IPS-NIHi7 (cell line): ENCODE results near the gene SAA2.
A peak's percentile ranks its signal among the peaks of the same experiment; 100 is the strongest.
"Not testable (repeated sequence)": the region's sequence is repeated elsewhere in the genome, so short reads cannot be mapped to it uniquely, and the experiment has no call there.

ENCODE experiments used
- DNase-seq: peaks from one replicate; pipeline ENCODE4 v3.0.0; 2012; ENCODE audit warnings: mixed read lengths; ENCODE audit errors: extremely low spot score

The SAA2 gene

DNA sequence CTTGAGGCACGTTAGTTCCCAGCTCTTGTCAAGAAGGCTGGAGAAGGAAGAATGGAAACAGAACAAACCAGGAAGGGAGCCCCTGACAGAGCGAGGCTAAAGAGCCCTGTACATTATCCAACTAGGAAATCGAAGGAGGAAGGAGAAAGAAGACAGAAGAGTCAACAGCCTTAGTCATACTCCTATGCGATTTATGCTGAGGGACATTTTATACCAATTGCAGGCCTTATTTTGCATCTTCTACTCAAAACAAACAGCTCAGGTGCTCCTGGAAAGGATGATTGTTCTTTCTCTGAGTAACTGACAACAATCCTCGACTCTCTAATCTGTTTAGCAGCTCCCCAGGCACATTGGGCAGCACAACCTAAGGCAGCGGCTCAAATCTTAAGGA, 1.3 kb downstream of the SAA2 start:
- DNase-seq = not testable (repeated sequence)

- DNase-seq = not testable (repeated sequence)
These were observed 1.9 kb downstream of the SAA2 start for GRCh38 chr11:18246379-18247190.

GRCh38 chr11:18245396-18245795, 3.1 kb downstream of the SAA2 start:
- no peak for DNase-seq

DNA sequence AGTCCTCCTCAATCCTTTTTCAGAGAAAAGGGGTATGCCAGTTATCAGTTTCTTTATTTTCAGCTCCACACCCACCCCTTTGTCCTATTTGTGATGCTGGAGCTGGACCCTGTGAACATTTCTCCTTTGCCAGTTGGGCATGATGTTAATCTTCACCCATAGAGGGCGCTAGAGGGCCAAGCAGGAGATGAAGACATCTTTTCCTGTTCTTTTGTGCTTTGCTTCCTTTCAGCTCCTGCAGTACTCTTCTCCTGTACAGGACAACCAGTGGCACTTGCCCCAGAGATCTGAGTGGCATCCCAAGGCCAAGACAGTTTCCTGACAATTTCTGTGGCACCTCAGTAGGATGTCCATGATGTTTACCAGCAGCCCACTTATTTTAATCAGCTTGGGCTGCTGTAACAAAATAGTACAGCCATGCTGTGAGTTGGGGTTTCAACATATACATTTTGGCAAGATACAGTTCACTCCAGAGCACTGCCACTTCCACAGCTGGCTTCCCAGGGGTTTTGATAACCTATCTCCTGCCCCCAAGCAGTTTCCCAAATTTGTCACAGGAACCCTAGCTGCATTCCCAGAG, 4.6 kb downstream of the SAA2 start:
- DNase-seq = peak; percentile 79

- no peak for DNase-seq
These were observed 8.8 kb downstream of the SAA2 start for GRCh38 chr11:18239655-18240054.

- no peak for DNase-seq
These were observed 11.7 kb downstream of the SAA2 start, which contains the start of gene SAA4 for GRCh38 chr11:18236664-18237356. Gene SAA4 (minus strand): TSS chr11:18236802. CDS start chr11:18235926, 876 bp downstream.

GRCh38 chr11:18235394-18236334, 12.8 kb downstream of the SAA2 start:
- no peak for DNase-seq

GRCh38 chr11:18233912-18234311, 14.6 kb downstream of the SAA2 start:
- DNase-seq = no peak

GRCh38 chr11:18230859-18231258, 17.6 kb downstream of the SAA2 start:
- DNase-seq = no peak

DNA sequence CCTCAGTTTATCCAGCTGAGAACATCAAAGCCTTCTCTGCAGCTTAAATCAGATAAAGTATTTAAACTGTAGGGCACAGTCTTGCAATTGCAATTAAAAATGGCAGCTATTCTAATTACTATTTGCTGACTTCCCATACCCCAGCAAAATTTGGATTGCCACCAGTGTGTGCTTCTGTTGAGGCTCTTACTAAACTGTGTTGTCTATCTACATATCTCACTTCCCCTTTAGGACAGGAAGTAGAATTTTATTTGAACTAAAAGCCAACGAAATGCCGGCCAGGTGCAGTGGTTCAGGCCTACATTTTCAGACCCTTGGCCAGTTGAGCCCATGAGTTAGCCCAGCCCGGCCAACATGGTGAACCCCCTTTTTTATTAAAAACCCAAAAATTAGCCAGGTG, 19.0 kb downstream of the SAA2 start:
- DNase-seq = no peak

DNA sequence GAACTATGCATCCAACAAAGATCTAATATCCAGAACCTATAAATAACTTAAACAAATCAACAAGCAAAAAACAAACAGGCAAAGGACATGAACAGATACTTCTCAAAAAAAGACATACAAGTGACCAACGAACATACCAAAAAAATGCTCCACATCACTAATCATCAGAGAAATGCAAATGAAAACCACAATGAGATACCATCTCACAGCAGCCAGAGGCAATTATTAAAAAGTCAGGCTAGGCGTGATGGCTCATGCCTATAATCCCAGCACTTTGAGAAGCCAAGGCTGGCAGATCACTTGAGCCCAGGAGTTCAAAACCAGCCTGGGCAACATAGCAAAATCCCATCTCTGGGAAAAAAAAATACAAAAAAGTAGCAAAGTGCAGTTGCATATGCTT, 22.6 kb downstream of the SAA2 start:
- DNase-seq = no peak

- no peak for DNase-seq
These were observed 24.7 kb downstream of the SAA2 start for GRCh38 chr11:18223591-18224387.

GRCh38 chr11:18222814-18223421, 25.6 kb downstream of the SAA2 start:
- DNase-seq = no peak

DNA sequence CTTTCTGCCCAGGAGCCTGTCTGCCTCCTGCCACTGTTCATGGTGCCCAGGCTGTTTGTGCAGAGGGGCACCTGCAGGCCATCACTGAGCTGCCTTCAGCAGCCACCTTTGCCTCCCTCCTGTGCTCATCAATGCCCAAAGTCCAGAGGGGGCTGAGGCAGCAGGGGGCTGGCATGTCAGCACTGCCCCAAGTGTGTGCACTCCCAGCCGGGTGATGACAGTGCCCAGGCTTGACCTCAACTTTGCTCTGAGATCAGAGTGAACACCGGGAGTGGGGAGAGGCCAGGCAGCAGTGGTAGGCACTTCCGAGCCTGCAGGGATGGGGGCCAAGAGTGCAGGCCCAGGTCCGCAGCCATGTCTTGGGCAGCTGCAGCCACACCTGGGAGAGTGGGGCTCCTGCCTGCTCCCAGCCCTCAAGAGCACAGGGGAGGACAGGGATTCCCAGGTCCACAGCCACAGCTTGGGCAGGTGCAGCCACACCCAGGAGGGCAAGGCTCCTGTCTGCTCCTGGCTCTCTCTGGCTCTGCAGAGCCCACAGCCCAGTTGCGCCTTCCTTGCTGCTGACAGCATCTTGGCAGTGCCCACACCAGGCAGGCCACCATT, 27.1 kb downstream of the SAA2 start:
- DNase-seq = no peak

DNA sequence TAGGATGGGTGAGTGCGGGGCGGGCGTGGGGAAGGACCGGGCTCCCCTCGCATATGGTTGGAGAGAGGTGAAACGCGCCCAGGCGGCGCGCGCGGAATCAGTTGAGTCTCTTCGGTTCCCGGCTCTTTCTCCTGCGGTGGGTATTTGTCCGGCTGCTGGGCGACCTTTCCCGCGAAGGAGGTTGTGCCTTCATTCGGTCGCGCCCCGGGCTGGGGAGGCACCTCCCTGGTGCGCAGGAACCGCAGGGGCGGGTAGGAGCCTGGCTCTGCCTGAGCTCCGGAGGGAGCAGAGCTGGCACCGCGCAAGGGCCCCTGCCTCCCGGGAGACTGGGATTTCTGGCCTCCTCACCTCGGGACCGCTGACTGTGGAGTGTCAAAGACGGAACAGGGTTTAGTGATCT, 39.4 kb downstream of the SAA2 start:
- no peak for DNase-seq

- DNase-seq = no peak
These were observed 43.7 kb downstream of the SAA2 start for GRCh38 chr11:18204771-18205170.

DNA sequence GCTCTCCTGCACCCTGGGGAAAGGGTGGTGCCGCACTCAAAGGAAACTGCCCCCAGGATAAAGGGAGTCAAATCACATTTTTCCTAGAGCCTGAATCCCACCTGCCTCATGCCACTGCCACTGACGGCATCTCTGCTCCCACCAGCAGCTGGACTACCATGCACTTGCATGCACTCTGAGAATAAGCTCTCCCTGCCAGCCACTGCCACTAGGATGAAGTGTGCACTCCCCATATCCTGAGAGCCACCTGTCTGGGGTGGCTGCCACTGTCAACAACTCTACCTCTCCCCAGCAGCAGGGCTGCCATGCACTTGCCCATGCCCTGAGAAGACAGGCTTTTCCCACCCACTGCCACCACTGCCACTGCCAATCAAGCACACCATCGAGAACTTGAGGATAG, 44.2 kb downstream of the SAA2 start:
- DNase-seq = no peak

GRCh38 chr11:18203723-18204122, 44.7 kb downstream of the SAA2 start:
- DNase-seq = peak; percentile 86

- not testable (repeated sequence) for DNase-seq
These were observed 50.7 kb downstream of the SAA2 start for GRCh38 chr11:18197738-18198137.

GRCh38 chr11:18196532-18196931, 51.9 kb downstream of the SAA2 start:
- no peak for DNase-seq
